NCI-H82 treated with DMSO at 0.1 percent for 48 hours (cell line): Measurements from ENCODE around the gene S100PBP.

Experiments used
- DNase-seq: peaks from one replicate; lab custom pipeline; 2025; ENCODE audit not compliant: unreplicated experiment; lab: John Stamatoyannopoulos, UW

S100PBP gene

DNA sequence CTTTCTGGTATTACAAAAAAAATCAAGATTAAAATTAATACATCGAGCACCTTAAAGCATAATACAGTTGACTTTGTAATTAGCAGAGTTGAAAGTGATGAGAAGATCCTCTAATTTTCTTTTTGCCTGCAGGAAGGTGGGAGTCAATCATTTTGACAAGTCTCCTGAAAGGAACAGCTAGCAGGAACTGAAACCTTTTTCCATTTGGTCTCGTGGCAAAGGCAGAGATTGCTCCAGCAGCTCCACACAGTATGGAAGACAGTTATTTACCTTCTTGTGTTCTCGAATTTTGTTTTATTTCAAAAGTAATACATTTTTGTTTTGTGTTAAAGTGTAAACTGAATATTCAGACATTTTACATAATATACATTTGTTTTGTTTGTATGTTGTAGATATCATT lies 7.7 kb downstream of the S100PBP start:
- DNase-seq: no peak

GRCh38 chr1:32828341-32828740 lies 10.9 kb downstream of the S100PBP start:
- no peak for DNase-seq

DNA sequence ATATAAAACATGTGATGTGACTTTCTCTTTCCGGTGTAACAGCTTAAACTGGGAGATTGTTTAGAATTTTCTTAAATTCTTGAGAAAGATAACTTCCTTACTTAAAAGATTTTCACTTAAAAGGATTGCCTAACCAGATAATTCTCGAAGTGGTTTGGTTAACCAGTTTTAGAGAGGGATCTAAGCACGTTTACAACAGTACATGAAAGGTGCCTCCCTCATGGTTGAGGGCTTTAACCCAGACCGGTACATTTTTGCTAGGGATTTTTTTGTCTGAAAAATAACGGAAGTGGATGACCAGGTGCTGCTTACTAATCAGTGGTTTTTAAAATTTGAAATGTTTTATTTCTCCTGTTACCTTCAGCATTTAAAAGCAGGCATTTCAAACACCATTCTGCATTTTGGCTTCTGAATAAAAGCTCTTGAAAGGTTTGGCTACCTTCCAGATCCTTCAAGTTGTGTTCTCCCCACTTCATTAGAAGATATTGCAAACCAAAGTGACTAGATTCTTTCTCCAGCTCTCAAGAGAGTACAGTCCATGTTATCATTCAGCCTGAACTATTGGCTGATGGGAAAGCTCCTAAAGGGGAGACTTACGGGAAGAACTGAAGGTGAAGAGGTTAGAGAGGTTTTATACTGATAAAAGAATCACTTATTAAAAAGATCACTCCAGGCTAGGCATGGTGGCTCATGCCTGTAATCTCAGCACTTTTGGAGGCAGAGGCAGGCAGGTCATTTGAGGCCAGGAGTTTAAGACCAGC lies 12.8 kb downstream of the S100PBP start:
- no peak for DNase-seq

- DNase-seq: no peak
These were observed 14.4 kb downstream of the S100PBP start for GRCh38 chr1:32831878-32832277.

DNA sequence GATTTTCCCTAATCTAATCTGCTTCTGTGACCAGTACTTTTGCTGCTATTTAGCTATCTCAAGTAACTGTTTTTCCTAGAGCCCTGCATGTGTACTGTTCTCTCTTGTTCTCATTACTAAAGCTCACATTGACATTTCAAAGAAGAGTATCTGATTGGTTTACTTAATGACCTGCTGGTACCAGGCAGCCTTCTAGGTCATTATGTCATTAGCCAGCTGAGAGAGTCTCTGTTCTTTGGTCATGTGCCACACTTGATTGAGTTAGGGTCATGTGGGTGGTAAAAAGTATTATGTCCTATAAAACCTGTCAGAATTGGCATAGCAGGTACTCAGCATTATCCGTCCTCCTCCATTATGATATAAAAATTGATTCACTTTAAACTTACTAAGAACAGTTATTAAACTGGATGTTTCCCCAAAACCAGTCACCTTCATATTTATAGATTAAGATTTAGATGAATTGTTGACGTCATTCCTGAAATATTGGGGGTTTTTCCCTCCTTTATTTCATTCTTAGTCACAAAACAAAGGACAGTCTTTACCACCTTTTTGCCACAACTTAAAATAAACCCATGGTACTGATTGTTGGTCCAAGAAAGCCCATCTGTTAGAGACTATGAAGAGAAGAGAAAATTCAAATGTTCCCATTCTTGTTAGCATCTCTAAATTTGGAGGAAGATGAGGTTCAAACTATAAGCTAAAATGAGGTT lies 31.1 kb downstream of the S100PBP start:
- no peak for DNase-seq

- no peak for DNase-seq
These were observed 38.6 kb downstream of the S100PBP start for GRCh38 chr1:32855861-32856617.

GRCh38 chr1:32858136-32858535 lies 40.7 kb downstream of the S100PBP start:
- no peak for DNase-seq

- DNase-seq: no peak
These were observed 41.3 kb downstream of the S100PBP start for GRCh38 chr1:32858791-32859190.

DNA sequence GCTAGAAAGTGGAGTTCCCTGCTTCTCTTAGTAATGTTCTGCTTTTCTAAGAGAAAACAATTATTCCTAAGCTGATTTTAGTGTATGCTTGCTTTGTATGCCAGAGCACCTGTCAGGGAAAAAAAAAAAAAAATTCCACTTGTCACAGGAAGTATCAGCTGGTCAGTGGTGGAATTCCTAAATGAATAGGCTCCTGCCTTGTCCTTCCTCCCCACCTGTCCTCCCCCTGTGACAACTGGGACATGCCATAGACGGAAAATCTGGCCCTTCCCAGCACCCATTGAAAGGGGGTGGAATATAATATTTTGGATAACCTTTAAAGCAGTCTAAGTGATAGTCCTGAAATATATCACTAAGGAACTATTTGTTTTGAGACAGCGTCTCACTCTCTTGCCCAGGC lies 42.5 kb downstream of the S100PBP start:
- no peak for DNase-seq

DNA sequence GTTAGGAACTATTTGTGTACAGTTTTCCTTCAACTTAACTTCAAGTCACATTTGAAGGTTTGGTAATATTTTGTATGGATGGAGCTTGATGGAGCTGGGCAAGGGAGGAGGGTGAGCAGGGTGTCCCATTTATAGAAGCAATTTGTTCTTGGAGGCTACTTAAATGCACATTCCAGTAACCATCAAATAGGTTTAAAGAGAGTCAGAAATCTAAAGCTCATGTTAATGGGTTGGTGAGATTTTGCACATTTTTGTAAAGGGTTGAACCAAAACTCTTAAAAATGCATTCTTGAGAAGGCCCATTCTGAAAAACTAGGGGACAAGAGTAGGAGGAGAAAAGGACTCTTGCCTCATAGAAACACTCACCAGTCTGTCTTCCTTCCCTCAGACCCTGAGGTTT lies 43.1 kb downstream of the S100PBP start:
- DNase-seq: no peak

DNA sequence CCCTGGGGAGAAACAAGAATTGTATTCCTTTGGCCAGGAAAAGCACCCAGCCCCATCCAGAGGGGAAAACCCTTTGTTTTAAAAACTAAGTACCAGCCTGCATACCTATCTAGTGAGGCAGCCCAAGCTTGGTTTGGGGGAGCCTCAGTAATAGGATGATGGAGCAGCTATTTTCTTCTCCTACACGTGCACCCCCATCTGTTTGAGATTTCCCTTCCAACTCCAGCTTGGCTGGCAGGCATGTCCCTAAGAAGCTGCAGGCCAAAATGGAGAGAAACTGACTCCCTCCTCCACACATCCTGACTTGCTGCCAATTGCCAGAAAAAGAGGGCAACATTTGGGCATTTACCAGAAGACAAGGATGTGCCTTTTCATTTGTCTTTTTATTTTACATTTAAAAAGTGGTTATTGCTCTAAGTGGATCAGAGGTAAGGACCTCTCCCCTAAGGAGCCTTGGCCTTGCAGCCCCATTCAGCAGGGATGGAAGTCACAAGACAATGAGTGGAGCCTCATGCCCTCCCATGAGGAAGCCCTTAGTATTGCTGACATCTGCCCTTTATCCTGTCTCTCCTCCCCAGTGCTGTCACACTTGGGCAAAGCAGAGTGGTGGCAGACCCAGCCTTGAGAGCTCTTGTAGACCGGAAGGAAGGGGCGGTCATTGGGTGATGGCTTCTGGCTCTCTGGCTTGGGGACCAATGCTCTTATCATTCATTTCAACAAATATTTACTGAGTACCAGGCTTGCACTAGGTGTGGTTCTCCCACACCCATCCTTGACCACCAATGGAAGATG lies 44.6 kb downstream of the S100PBP start:
- DNase-seq: no peak

DNA sequence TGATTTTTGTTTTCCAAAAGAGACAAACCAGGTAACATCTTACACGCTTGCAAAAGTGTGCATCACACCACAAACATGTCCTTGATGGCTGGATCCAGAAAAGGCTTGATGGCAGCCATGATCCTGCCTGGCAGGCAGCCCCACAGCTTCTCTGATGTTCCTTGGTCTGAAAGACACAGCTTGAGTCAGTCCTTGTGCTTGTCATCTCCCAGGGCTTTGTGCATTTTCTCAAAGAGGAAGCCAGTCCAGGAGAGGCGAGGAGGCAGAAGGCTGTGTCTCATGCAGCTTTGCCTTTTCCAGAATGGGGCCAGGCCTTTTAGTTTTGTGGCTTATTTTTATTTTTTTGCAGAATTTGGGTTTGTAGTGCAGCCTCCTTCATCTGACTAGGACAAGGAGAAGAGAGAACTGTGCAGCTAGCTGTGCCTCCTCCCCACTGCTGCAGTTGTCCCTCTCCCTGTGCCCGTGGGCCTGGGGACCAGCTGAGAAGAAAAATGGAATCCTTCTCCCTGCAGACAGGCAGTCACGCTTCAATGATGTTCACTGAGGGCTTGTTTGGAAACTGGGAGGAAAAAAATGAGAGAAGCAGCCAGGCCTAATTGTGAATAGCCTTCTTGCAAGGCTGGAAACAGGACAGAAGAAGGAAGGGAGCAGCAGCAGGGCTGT lies 45.9 kb downstream of the S100PBP start:
- DNase-seq: no peak

GRCh38 chr1:32863881-32864245 lies 46.4 kb downstream of the S100PBP start:
- DNase-seq: no peak

DNA sequence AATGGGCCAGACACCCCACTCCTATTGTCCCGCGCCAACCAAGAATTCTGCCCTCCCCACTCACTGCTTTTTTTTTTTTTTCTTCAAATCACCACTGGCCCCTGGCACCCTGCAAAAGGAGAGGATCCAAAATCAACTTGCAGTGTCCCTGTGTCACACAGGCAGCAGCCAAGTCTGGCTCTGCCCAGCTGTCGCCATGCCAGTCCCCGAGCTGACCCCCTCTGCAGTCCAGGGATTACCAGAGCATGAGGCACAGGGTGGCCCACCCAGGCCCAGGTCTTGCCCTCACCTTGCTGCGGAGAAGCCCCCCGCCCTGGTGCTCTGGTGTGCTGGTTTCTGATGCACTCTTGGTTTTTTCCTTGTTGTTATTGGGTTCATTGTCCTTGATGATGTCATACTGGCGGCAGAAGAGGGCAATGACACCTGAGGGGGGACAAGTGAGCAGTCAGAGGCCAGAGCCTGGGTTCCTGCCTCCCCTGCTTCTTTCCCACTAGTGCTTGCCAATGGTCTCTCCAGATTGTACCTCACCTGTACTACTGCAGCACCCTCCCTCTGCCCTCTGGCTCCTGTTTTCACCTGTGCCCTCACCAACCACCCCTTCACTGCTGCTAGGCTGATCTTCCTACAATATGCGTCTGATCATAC lies 47.0 kb downstream of the S100PBP start:
- no peak for DNase-seq

GRCh38 chr1:32865639-32866405 lies 48.4 kb downstream of the S100PBP start:
- no peak for DNase-seq

DNA sequence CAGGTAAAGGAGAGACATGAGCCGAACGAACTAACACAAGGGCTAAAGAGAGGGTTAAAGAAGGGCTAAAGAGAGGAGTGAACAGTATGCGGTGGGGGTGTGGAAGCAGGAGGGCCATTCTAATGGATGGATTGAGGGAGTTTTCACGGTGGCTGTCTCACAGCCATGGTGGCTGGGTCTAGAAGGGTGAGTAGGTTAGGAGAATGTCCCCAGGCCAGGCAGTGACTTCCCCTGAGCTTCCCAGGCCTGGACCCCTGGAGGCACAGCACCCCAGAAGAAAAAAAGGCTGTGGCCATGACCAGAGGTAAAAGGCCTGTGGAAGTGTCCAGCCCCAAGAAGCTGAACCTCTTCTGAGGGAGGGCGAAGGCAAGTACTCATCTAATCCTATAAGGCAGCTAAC lies 49.7 kb downstream of the S100PBP start:
- DNase-seq: no peak

GRCh38 chr1:32867671-32868070 lies 50.2 kb downstream of the S100PBP start:
- DNase-seq: no peak

- DNase-seq: no peak
These were observed 50.6 kb downstream of the S100PBP start for GRCh38 chr1:32868085-32868484.

DNA sequence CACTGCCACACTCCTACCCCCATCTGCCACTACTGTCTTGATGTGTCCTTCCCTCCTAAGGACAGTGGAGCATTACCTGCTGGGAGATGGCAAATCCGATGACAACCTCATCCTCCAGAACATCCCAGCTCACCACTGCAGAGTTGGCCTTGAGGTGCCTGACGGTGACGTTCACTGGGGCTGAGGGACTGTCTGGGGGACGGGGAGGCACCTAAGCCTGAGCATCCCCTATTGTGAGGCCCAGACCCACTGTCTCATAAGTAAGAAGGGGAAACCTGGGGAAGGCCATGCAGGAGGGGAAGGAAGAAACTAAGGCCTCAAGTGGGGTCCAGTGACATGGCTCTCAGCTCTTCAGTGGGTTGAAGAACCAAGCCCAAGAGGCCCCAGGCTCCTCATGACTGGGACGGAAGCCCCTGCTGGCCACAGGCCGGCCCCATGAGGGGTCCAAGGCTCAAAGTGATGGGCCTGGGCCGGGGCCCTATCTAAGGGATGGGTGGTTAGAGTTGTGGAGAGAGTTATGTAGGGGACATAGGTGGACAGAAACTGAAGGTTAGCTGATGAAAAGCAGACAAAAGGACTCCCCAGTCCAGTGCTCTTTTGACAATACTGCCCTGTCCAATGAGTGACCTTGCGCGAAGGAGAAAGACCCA lies 51.5 kb downstream of the S100PBP start:
- DNase-seq: no peak
